ENCODE measurements around the gene ADGRV1.
A peak's percentile ranks its signal among the peaks of the same experiment; 100 is the strongest.

The ADGRV1 gene

DNA sequence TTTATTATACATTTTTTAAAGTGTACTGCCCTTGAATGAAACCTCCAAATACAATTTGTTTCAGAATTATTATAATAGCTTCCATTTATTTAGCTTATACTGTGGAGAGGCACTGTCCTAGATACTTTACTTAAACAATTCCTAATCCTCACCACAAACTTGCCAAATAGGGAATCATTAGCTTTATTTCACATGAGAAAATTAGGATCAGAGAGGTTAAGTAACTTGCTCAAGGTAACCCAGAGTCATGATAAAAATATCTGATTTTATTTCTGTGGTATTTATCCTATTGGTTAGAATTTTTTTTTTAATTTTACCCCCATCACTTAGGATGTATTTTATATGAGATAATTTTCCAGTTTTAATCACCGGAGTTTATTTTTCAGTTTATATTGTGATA lies 78.4 kb downstream of the ADGRV1 start:
- H3K36me3 ChIP-seq (ENCODE audit: control insufficient read depth, low read depth, low read length) = peaks cover 20% of the 10 kb centered on the region
- H3K4me1 ChIP-seq (ENCODE audit: control insufficient read depth, low read depth, low read length) = peaks cover 8% of the 10 kb centered on the region
- H3K4me3 ChIP-seq (ENCODE audit: low read length) = no peak overlapping the region
- H3K27me3 ChIP-seq (ENCODE audit: control insufficient read depth, insufficient read depth, low read length) = no peaks in the 10 kb centered on the region
- no peak overlapping the region for H3K27ac ChIP-seq (ENCODE audit: low read length)
- no peak overlapping the region for H3K9ac ChIP-seq (ENCODE audit: low read length)
- H3K9me3 ChIP-seq (ENCODE audit: control insufficient read depth, low read depth, low read length) = no peaks in the 10 kb centered on the region

GRCh38 chr5:90637731-90638130 lies 79.1 kb downstream of the ADGRV1 start:
- H3K9me3 ChIP-seq (ENCODE audit: control insufficient read depth, low read depth, low read length) = no peaks in the 10 kb centered on the region
- no peak overlapping the region for H3K9ac ChIP-seq (ENCODE audit: low read length)
- H3K4me1 ChIP-seq (ENCODE audit: control insufficient read depth, low read depth, low read length) = peaks cover 5% of the 10 kb centered on the region
- H3K36me3 ChIP-seq (ENCODE audit: control insufficient read depth, low read depth, low read length) = peaks cover 23% of the 10 kb centered on the region
- H3K27me3 ChIP-seq (ENCODE audit: control insufficient read depth, insufficient read depth, low read length) = no peaks in the 10 kb centered on the region
- no peak overlapping the region for H3K4me3 ChIP-seq (ENCODE audit: low read length)
- no peak overlapping the region for H3K27ac ChIP-seq (ENCODE audit: low read length)

- Histone ChIP-seq H3K9ac (ENCODE audit: low read length) (no peak overlapping the region), H3K4me1 (ENCODE audit: control insufficient read depth, low read depth, low read length) (peaks cover 2% of the 10 kb centered on the region), H3K4me3 (ENCODE audit: low read length) (no peak overlapping the region), H3K27me3 (ENCODE audit: control insufficient read depth, insufficient read depth, low read length) (no peaks in the 10 kb centered on the region), H3K36me3 (ENCODE audit: control insufficient read depth, low read depth, low read length) (peaks cover 24% of the 10 kb centered on the region), H3K27ac (ENCODE audit: low read length) (no peak overlapping the region), H3K9me3 (ENCODE audit: control insufficient read depth, low read depth, low read length) (no peaks in the 10 kb centered on the region)
Measured at GRCh38 chr5:90638878-90639277, 80.3 kb downstream of the ADGRV1 start.

DNA sequence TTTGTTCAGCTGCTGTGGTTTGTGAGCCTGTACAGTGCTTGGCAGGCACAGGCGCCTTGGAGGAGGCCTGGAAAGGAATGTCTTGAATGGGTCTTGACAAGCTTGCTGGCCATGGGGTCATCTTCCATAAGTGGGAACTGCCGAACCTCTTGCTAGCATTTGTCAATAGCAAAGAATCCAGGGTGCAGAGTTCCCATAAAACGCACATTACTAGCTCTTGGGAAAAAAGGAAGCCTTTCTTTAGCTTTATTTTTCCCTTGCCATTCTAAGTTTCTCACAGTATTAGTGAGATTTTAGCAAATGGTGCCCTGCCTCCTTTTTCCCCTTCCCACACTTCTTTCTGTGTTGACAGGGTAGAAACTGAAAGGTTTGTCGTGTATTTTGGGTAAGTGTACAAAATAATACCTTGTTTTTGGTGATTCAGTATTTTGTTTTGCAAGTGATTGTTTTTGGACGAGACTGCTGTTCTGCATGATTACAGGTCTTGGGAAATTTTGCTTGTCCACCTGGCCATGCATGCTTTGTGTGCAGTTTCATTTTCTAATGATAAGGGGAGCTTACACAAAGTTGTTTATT lies 82.0 kb downstream of the ADGRV1 start:
- H3K27ac ChIP-seq (ENCODE audit: low read length) = no peak overlapping the region
- H3K36me3 ChIP-seq (ENCODE audit: control insufficient read depth, low read depth, low read length) = peaks cover 20% of the 10 kb centered on the region
- H3K27me3 ChIP-seq (ENCODE audit: control insufficient read depth, insufficient read depth, low read length) = no peaks in the 10 kb centered on the region
- no peak overlapping the region for H3K9ac ChIP-seq (ENCODE audit: low read length)
- H3K4me1 ChIP-seq (ENCODE audit: control insufficient read depth, low read depth, low read length) = peaks cover 10% of the 10 kb centered on the region
- no peak overlapping the region for H3K4me3 ChIP-seq (ENCODE audit: low read length)
- H3K9me3 ChIP-seq (ENCODE audit: control insufficient read depth, low read depth, low read length) = no peaks in the 10 kb centered on the region

DNA sequence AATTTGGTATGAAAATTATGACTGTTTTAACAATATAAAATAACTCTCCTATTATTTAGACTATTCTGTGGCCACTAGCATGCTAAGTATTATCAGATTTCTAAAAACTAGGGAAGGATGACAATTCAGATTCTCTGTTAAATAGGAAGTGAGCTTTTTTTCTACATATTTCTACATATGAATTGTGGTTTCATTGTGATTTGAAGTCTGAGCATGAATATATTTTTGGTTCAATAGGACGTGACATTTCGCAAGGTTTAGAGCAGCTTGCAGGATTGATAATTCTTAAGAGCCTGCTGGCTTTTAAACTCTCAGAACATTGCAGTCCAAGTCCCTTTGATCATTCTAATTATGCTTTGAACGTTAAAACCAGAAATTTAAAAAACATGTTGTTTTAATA lies 82.9 kb downstream of the ADGRV1 start:
- Histone ChIP-seq H3K9ac (ENCODE audit: low read length) (no peak overlapping the region), H3K27me3 (ENCODE audit: control insufficient read depth, insufficient read depth, low read length) (no peaks in the 10 kb centered on the region), H3K4me3 (ENCODE audit: low read length) (no peak overlapping the region), H3K27ac (ENCODE audit: low read length) (no peak overlapping the region), H3K9me3 (ENCODE audit: control insufficient read depth, low read depth, low read length) (no peaks in the 10 kb centered on the region), H3K4me1 (ENCODE audit: control insufficient read depth, low read depth, low read length) (peaks cover 11% of the 10 kb centered on the region), H3K36me3 (ENCODE audit: control insufficient read depth, low read depth, low read length) (peaks cover 17% of the 10 kb centered on the region)

DNA sequence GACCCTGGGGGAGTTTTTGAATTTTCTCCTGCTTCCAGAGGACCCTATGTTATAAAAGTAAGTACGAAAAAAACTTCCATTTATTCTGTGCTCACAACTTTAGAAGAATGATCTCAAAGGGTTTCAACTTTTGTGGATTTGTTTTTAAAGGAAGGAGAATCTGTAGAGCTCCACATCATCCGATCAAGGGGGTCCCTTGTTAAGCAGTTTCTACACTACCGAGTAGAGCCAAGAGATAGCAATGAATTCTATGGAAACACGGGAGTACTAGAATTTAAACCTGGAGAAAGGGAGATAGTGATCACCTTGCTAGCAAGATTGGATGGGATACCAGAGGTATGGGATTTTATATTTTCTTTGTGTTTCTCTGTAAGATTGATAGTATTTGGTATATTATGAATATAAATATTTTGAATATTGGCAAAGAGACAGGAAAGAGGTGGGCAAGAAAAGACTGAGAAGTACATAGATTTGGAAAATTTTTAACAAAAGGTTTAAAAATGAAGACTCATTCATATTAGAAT lies 84.2 kb downstream of the ADGRV1 start:
- Histone ChIP-seq H3K36me3 (ENCODE audit: control insufficient read depth, low read depth, low read length) (peaks cover 18% of the 10 kb centered on the region), H3K9me3 (ENCODE audit: control insufficient read depth, low read depth, low read length) (no peaks in the 10 kb centered on the region), H3K27me3 (ENCODE audit: control insufficient read depth, insufficient read depth, low read length) (no peaks in the 10 kb centered on the region)

DNA sequence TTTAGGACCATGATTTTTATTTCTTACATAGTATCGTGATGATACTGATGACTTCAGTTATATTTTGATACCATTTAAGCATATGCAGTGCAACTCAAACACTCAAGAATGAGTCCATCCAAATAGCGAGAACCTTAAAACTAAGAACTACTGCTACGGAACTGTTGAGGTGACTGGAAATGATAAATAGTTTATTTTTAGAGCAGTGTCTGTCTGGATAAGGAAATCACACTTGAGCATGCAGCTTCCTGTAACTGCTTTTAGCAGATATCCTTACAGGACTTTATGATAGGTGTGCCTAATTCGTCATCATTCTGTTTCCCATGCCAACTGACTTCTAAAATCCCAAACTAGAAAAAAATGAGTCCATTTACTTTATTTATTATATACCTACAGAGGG lies 85.5 kb downstream of the ADGRV1 start:
- Histone ChIP-seq H3K4me3 (ENCODE audit: low read length) (no peak overlapping the region), H3K4me1 (ENCODE audit: control insufficient read depth, low read depth, low read length) (peaks cover 11% of the 10 kb centered on the region), H3K9me3 (ENCODE audit: control insufficient read depth, low read depth, low read length) (no peaks in the 10 kb centered on the region), H3K36me3 (ENCODE audit: control insufficient read depth, low read depth, low read length) (peaks cover 19% of the 10 kb centered on the region), H3K27me3 (ENCODE audit: control insufficient read depth, insufficient read depth, low read length) (no peaks in the 10 kb centered on the region), H3K27ac (ENCODE audit: low read length) (no peak overlapping the region), H3K9ac (ENCODE audit: low read length) (no peak overlapping the region)

More for the DNA sequence above, 84.2 kb downstream of the ADGRV1 start:
- H3K4me1 ChIP-seq (ENCODE audit: control insufficient read depth, low read depth, low read length) = peaks cover 11% of the 10 kb centered on the region
- H3K27ac ChIP-seq (ENCODE audit: low read length) = no peak overlapping the region
- no peak overlapping the region for H3K4me3 ChIP-seq (ENCODE audit: low read length)
- no peak overlapping the region for H3K9ac ChIP-seq (ENCODE audit: low read length)

GRCh38 chr5:90645024-90645610 lies 86.5 kb downstream of the ADGRV1 start:
- Histone ChIP-seq H3K36me3 (ENCODE audit: control insufficient read depth, low read depth, low read length) (peaks cover 27% of the 10 kb centered on the region), H3K4me1 (ENCODE audit: control insufficient read depth, low read depth, low read length) (peaks cover 11% of the 10 kb centered on the region), H3K27me3 (ENCODE audit: control insufficient read depth, insufficient read depth, low read length) (no peaks in the 10 kb centered on the region), H3K27ac (ENCODE audit: low read length) (no peak overlapping the region), H3K9ac (ENCODE audit: low read length) (no peak overlapping the region), H3K4me3 (ENCODE audit: low read length) (peak overlapping the region; percentile 15), H3K9me3 (ENCODE audit: control insufficient read depth, low read depth, low read length) (no peaks in the 10 kb centered on the region)

DNA sequence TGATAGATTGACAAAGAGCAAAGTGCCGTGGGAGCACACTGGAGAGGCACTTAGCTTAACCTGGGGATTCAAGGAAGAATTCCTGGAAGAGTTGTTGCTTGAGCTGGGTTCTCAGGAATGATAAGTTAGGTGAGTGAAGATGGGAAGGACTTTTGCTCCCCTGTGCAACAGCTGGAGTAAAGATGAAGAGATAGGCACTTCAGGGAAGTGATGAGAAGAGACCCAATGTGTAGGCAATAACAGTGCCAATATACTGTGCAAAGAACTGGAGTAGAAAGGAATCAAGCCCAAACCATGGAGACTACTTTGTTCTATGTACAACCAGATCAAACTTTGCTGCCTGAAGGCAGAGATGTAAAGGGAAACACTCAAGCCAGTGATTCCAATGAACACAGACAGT lies 92.2 kb downstream of the ADGRV1 start:
- Histone ChIP-seq H3K9ac (ENCODE audit: low read length) (no peak overlapping the region), H3K36me3 (ENCODE audit: control insufficient read depth, low read depth, low read length) (peaks cover 57% of the 10 kb centered on the region), H3K9me3 (ENCODE audit: control insufficient read depth, low read depth, low read length) (no peaks in the 10 kb centered on the region), H3K4me3 (ENCODE audit: low read length) (no peak overlapping the region), H3K4me1 (ENCODE audit: control insufficient read depth, low read depth, low read length) (no peaks in the 10 kb centered on the region), H3K27me3 (ENCODE audit: control insufficient read depth, insufficient read depth, low read length) (no peaks in the 10 kb centered on the region), H3K27ac (ENCODE audit: low read length) (no peak overlapping the region)

DNA sequence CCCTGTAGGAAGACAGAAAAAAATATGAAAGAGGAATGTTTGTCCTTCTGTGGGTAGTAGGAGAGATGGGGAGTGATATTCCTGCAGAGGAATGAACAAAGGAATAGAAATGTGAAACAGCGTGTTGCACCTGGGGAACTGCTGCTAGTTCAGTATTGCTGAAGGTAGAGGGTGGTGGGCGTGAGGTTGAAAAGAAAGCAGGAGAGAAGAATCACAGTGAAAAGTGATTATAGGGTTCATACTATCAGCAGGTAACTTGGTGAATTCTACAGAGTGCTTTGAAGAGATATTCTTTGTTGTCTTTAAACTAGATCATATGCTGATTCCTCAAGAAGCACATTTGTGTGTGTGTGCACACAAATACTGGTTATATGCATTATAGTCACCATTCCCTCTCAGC lies 95.6 kb downstream of the ADGRV1 start:
- H3K4me1 ChIP-seq (ENCODE audit: control insufficient read depth, low read depth, low read length) = no peaks in the 10 kb centered on the region
- no peaks in the 10 kb centered on the region for H3K27me3 ChIP-seq (ENCODE audit: control insufficient read depth, insufficient read depth, low read length)
- no peak overlapping the region for H3K27ac ChIP-seq (ENCODE audit: low read length)
- H3K36me3 ChIP-seq (ENCODE audit: control insufficient read depth, low read depth, low read length) = peaks cover 52% of the 10 kb centered on the region
- no peak overlapping the region for H3K4me3 ChIP-seq (ENCODE audit: low read length)
- no peaks in the 10 kb centered on the region for H3K9me3 ChIP-seq (ENCODE audit: control insufficient read depth, low read depth, low read length)
- no peak overlapping the region for H3K9ac ChIP-seq (ENCODE audit: low read length)

DNA sequence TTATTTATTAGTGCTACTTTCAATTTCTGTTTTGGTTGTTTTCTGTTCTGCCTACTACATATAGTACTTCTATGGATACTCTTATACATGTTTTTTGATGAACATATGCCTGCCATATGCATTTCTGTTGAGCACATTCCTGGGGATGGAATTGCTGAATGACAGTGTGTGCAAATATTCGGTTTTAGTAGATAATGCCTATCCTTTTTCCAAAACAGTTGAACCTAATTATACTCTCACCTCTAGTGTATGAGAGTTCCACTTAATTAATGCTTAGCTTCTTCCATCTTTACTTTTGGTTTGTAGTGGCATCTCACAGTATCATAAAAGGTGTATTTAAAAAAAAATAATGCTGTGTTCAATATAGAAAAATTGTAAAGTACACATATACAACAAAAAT lies 96.8 kb downstream of the ADGRV1 start:
- Histone ChIP-seq H3K27me3 (ENCODE audit: control insufficient read depth, insufficient read depth, low read length) (no peaks in the 10 kb centered on the region), H3K4me3 (ENCODE audit: low read length) (no peak overlapping the region), H3K36me3 (ENCODE audit: control insufficient read depth, low read depth, low read length) (peaks cover 45% of the 10 kb centered on the region), H3K4me1 (ENCODE audit: control insufficient read depth, low read depth, low read length) (no peaks in the 10 kb centered on the region), H3K9me3 (ENCODE audit: control insufficient read depth, low read depth, low read length) (no peaks in the 10 kb centered on the region), H3K9ac (ENCODE audit: low read length) (no peak overlapping the region), H3K27ac (ENCODE audit: low read length) (no peak overlapping the region)

DNA sequence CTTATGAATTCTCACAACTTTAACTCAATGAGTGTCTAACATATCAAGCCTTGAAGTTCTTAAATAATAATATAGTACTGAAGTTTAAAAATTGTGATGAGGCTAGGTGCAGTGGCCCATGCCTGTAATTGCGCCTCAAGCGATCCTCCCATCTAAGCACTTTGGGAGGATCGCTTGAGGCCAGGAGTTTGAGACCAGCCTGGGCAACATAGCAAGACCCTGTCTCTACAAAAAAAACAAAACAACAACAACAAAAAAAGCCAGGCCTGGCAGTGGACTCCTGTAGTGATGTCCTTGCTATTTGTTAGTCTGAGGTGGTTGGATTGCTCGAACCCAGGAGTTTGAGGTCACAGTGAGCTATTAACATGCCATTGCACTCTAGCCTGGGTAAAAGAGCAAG lies 98.4 kb downstream of the ADGRV1 start:
- H3K36me3 ChIP-seq (ENCODE audit: control insufficient read depth, low read depth, low read length) = peaks cover 40% of the 10 kb centered on the region
- H3K4me3 ChIP-seq (ENCODE audit: low read length) = no peak overlapping the region
- H3K9ac ChIP-seq (ENCODE audit: low read length) = no peak overlapping the region
- H3K27ac ChIP-seq (ENCODE audit: low read length) = no peak overlapping the region
- no peaks in the 10 kb centered on the region for H3K4me1 ChIP-seq (ENCODE audit: control insufficient read depth, low read depth, low read length)
- H3K9me3 ChIP-seq (ENCODE audit: control insufficient read depth, low read depth, low read length) = no peaks in the 10 kb centered on the region
- H3K27me3 ChIP-seq (ENCODE audit: control insufficient read depth, insufficient read depth, low read length) = no peaks in the 10 kb centered on the region

Data from iPS-18a (cell line).